HG03175 (cell line): ENCODE results near the gene OMP.
"Not testable (repeated sequence)": the region's sequence is repeated elsewhere in the genome, so short reads cannot be mapped to it uniquely, and the experiment has no call there.

ENCODE experiments used
- ATAC-seq: cut with Tn5 transposase; IDR thresholded peaks from one replicate; pipeline ENCODE4 v1.9.1; 2021; ENCODE audit warnings: mild to moderate bottlenecking, moderate library complexity; ENCODE audit not compliant: unreplicated experiment

OMP gene, protein sequence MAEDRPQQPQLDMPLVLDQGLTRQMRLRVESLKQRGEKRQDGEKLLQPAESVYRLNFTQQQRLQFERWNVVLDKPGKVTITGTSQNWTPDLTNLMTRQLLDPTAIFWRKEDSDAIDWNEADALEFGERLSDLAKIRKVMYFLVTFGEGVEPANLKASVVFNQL

DNA sequence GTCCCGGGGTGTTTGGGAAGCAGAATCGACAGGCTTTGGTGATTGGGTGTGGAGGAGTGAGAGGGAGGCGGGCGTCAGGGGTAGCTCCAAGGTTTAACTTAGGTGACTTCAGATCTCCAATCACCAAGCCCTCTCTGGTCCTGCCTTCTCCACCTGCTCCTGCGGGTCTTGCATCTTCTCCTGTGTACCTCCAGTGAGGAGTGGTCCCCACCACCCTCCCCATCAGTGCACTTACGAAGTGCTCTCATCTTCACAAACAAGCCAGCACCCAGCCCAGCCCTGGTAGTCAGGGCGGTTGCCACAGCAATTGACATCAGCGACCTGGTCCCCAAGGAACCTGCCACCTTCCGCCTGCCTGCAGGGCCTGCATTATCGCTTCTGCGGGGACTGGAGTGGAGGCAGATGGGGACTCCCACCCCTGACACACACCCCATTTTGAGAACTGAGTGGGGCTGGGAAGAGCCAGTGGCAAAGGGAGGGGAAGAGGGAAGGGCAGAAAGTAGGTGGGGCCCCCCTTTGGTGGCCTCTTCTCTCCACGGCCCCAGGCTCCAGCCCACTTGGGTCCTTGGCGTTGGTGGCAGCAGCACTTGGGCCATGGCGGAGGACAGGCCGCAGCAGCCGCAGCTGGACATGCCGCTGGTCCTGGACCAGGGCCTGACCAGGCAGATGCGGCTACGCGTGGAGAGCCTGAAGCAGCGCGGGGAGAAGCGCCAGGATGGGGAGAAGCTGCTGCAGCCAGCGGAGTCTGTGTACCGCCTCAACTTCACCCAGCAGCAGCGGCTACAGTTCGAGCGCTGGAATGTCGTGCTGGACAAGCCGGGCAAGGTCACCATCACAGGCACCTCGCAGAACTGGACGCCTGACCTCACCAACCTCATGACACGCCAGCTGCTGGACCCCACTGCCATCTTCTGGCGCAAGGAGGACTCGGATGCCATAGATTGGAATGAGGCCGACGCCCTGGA, at the start of gene OMP:
OMP (plus strand) TSS at position 595 of the 965 bp plus-strand sequence; CDS start at position 595, 0 bp downstream.
- ATAC-seq: no peak

DNA sequence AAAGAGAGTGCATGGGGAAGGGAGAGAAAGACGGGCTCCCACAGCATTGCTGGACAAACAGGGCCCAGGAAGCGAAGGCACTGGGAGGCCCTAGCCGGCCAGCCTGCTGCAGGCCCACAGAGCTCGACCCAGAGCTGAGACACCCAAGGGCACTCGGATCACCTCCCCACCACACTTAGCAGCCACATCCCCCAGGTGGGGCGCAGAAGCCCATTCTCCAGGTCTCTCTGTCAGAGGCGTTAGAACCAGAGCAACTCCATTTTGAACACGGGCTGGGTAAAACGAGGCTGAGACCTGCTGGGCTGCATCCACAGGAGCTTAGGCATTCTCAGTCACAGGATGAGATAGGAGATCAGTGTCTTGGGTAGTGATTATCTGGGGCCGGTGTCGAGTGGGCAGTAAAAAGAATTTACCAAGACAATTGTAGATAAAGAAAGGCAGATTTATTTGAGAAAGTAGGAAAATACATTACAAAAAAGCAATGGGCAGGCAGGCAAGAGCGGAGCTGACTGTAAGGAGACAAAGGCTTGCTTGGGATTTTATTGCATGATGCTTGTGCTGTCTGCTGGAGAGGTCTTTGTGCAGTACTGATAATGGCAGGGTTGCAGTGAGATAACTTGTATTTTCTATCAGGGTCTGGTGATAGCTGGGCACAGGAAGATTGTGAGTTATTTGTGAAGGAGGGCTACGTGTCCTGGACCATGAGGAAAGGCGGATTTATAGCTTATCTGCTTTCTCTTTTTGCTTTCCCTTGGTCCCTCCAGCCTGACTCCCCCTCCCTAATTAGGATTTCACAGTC, 49.2 kb upstream of the OMP start:
- no peak for ATAC-seq

GRCh38 chr11:77054084-77054483, 48.6 kb upstream of the OMP start:
- no peak for ATAC-seq

- ATAC-seq: no peak
Measured at GRCh38 chr11:77055101-77055561, 47.5 kb upstream of the OMP start.

DNA sequence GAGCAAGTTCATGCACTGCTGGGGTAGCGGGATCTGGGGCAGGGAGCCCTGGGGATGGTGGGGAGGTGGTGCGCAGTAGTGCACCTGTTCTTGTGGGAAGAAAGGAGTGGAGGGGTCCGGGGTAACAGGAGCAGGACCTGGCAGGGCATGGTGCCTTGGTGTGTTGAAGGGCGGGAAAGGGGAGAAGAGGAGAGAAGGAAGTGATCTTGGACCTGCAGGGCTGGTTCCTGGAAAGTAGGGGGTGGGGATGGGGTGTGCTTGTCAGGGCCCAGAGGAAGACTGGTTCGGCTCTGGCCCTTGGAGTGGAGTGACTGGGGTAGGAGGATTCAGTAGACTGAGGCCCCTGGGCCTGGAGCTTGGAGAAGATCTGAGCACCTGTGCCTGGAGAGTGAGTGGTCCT, 46.7 kb upstream of the OMP start:
- no peak for ATAC-seq

DNA sequence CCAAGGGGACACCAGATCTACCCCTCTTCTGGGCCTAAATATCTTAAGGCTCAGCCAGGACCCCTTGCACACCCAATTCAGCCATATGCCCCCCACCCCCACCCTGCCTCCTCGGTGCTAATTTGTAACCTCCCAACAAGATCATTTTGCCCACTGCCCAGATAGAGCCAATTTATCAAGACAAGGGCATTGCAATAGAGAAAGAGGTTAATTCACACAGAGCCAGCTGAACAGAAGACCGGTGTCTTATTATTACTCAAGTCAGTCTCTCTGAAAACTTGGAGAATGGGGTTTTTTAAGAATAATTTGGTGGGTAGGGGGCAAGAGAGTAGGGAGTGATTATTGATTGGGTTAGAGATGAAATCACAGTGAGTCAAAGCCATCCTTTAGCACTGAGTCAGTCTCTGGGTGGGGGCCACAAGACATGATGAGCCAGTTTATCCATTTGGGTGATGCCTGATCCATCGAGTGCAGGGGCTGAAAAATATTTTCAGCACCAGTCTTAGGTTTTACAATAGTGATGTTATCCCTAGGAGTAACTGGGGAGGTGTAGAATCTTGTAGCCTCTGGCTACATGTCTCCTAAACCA, 45.7 kb upstream of the OMP start:
- no peak for ATAC-seq

GRCh38 chr11:77057938-77058474, 44.6 kb upstream of the OMP start:
- no peak for ATAC-seq

GRCh38 chr11:77058900-77059299, 43.7 kb upstream of the OMP start:
- ATAC-seq: no peak

DNA sequence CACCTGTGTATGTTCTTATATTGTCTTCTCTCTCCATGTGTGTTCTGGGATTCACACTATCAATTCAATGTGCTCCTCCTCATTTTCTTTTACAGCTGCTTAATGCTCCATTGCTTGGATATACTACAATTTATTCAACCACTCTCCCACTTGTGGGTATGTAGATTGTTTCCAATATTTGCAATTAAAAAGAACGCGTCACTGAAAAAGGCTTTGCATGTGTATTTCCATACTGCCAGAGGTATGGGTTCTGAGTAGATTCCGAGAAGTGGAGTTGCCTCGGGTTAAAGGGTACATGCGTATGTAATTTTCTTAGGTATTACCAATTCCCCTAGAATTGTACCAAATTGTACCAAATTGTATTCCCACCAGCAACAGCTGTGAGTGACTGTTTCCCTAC, 42.8 kb upstream of the OMP start:
- no peak for ATAC-seq

DNA sequence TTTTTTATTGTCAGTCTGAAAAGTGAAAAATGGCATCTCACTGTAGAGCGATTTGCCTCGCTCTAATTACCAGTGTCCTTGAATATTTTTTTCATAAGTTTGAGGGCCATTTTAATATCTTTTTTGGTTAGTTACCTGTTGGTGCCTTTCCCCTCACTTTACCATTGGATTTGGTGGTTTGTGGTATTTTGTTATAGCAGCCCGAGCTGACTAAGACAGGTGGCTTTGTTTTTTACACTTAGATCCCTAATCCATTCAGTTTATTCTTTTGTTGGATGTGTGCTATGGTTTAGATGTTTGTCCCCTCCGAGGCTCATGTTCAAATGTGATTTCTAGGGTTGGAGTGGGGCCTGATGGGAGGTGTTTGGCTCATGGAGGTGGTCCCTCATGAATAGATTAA, 42.4 kb upstream of the OMP start:
- no peak for ATAC-seq

DNA sequence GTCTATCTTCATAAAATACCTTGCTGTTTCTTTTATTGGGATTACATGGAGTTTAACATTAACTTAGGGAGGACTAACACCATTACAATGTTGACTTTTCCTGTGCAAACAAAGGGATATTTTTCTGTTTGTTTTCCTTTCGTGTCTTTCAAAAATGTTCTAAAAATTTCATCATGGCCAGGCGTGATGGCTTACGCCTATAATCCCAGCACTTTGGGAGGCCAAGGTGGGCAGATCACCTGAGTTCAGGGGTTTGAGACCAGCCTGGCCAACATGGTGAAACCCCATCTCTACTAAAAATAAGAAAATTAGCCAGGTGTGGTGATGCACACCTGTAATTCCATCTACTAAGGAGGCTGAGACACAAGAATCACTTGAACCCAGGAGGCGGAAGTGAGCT, 41.4 kb upstream of the OMP start:
- ATAC-seq: not testable (repeated sequence)

DNA sequence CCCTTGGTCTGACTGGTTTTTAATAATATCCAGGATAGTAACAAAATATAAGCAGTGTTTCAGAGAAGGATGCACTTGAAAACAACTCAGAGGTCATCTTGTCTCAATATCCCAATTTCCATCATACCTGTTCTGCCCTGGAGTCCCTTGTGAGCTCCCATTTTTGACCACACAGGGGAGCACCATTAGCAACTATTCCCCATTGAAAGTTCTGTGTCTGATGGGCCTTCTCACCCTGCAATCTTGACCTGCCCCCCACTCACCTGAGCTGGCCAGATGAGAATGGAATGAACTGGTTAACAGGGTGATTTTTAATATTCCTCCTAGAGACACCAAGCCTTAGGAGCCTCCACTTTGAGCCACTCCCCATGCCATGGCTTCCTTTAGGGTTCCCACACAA, 39.7 kb upstream of the OMP start:
- ATAC-seq: no peak

DNA sequence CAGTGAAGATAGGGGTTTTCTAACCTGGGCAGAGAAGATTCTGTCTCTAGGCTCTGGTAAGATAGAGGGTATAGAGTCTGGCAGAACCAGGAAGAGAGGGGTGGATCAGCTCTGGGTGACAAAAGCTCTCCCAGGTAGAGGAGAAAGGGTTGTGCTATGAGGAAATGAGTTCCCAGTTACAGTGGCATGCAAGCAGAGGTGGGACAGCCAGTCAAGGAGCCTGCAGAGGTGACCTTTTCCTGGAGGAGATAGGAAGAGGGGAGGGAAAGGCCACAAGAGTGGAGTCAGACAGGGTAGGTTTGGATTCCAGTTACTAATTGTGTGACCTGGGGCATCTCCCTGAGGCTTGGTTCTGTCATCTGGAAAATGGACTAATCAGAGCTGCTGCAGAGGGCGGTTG, 39.2 kb upstream of the OMP start:
- ATAC-seq: no peak

DNA sequence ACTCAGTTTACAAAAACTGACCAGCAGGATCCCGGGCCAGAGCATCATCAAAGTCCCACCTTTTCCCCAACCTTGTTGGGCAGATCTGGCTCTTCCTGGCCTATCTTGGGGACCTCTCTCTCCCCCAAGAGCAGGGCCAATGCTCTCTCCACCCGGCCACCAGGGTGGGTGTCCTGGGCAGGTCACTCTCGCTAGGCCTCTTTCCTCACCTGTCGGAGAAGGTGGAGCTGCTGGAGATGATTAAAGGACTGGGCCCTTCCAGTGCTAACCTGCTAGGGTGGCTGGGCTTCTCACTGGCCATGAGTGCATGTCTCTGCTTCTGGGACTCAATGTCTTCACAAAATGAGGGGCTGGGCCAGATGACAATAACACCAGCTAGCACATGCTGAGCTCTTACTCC, 38.8 kb upstream of the OMP start:
- no peak for ATAC-seq

DNA sequence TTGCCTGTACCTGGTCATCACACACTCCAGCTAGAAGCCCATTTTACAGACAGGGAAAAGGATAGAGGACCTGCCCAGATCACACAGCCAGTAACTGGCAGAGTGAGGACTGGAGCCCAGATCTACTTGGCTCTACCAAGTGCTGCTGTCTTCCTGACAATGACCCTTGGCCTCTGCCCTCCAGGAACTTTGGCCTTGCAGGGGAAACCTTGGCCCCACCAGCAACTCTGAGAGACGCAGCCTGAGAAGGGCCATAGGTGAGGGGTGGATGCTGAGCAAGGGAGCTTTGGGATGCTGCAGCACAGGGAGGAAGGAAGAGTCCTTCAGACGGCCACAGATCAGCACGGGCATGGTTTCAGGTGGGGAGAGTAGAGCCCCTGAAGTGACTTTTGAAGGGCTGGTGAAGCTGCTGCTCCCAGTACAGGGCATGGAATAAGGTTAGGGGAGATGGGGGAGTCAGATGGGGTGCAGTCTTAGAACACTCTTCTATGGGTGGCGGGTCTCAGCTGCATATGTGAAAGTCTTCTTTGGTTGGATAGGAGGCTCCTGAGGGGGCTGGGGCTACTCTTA, 37.9 kb upstream of the OMP start:
- ATAC-seq: no peak

DNA sequence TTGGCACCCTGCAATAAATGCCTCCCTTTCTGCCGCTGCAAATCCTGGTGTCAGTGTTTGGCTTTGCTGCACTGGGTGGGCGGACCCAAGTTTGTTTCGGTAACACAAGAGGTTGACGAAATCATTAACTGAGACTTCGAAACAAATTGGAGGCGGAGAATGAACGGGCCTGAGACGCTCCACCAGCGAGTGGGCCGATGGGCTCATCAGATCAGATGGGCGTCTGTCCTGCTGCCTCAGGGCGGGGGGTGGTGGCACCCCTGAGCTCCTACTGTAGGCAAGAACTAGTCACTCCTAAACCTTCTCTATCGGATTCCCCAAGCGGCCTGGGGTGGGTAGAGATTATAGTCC, 36.8 kb upstream of the OMP start:
- no peak for ATAC-seq

- ATAC-seq: peak; percentile 85
Measured at GRCh38 chr11:77066229-77067042, 36.2 kb upstream of the OMP start, which contains the start of gene CAPN5. CAPN5 (plus strand) TSS chr11:77066971; CDS start chr11:77084887, 17,916 bp downstream.

DNA sequence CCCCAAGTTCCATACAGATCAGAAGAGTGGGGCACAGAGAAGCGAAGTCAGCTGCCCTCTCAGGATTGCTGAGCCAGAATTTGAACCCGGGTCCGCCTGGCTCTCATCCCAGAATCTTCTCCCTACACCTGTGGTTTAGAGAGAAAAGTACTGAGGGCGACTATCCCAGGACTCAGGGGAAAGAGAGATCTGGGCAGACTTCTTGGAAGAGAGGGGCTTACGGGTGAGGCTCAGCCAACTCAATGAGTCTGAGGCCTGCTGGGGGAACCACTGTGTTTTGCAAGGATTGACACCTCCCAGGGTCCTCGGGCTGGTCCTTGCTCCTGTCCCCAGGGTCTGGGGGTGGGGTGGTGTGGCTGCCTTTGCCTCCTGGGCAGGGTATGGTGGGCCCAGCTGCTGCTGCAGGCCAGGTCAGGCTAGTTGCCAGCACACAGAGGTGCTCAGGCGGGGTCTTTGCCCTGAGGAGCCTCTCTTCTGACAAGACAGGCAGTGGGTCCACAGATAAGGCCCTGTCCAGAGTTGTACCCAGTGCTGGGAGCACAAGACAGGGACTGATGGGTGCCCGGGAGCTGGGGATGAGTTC, 34.7 kb upstream of the OMP start:
- ATAC-seq: no peak
